ENCODE results near the gene FAM13B. TPM values are rescaled to one million over a fixed set of nuclear protein-coding genes. Genes with fewer than 3 reads are reported as not detected.
A peak's percentile ranks its signal among the peaks of the same experiment; 100 is the strongest.

The FAM13B gene
- total and polyA plus RNA-seq, 7 donors: 9.0 to 81.7 (median 47.2) TPM

DNA sequence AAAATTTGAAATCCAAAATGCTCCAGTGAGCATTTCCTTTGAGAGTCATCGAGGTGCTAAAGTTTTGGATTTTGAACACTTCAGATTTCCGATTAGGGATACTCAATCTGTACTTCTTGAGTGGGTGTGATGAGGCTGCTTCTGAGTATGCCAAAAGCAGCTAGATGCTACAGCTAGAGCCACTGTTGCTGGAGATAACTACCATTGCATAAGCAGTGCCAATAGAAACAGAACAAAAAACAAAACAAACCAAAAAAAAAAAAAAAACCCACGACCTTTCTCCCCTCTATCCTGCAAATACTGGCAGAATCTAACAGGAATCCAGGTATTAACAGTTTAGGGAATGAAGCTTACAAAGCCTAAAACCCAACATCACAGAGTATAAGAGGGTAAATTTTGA lies 100.1 kb downstream of the FAM13B start:
- intact Hi-C loops (cut with DNase I): no loop called here
- no peak for DNase-seq
- WGBS, 2 donors: 57 to 72% methylated on average over 3 of the region's 3 CpGs
- peak overlapping the region in 1 of 4 donors; percentile 64 for H3K27ac ChIP-seq
- H3K9me3 ChIP-seq: no peaks in the 10 kb centered on the region
- H3K4me1 ChIP-seq: peaks cover 0 to 16% (median 8%) of the 10 kb centered on the region in 4 donors
- peaks cover 0 to 28% (median 0%) of the 10 kb centered on the region in 4 donors for H3K36me3 ChIP-seq
- no peaks in the 10 kb centered on the region for H3K27me3 ChIP-seq
- TF ChIP-seq POLR2A (IDR thresholded peaks at IDR 0.05): no peak
- TF ChIP-seq EP300 (IDR thresholded peaks at IDR 0.05): no peak
- no peak for TF ChIP-seq POLR2AphosphoS5 (IDR thresholded peaks at IDR 0.05)
- TF ChIP-seq, protein P1, sequence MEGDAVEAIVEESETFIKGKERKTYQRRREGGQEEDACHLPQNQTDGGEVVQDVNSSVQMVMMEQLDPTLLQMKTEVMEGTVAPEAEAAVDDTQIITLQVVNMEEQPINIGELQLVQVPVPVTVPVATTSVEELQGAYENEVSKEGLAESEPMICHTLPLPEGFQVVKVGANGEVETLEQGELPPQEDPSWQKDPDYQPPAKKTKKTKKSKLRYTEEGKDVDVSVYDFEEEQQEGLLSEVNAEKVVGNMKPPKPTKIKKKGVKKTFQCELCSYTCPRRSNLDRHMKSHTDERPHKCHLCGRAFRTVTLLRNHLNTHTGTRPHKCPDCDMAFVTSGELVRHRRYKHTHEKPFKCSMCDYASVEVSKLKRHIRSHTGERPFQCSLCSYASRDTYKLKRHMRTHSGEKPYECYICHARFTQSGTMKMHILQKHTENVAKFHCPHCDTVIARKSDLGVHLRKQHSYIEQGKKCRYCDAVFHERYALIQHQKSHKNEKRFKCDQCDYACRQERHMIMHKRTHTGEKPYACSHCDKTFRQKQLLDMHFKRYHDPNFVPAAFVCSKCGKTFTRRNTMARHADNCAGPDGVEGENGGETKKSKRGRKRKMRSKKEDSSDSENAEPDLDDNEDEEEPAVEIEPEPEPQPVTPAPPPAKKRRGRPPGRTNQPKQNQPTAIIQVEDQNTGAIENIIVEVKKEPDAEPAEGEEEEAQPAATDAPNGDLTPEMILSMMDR (IDR thresholded peaks at IDR 0.05): no peak
- no peak overlapping the region for H3K4me3 ChIP-seq

DNA sequence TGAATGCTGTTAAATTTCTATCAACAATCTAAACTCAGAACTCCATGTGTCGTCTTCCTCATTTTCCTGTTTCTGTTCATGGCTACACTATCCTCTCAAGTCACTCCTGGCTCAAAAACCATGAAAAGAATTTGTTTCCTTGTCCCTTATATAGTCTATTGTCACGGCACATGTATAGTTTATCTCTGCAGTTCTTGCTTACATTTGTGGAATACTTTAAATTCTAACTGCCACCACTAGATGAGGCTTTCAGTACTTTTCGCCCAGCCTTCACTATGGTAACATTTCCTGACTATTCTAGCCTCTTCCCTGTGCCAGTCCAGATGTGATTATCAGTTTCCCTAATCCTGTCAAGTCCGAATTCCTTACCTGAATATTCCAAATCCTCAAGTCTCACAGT lies 109.0 kb downstream of the FAM13B start:
- peaks cover 0 to 12% (median 5%) of the 10 kb centered on the region in 4 donors for H3K4me1 ChIP-seq
- H3K4me3 ChIP-seq: no peak overlapping the region
- no peaks in the 10 kb centered on the region for H3K9me3 ChIP-seq
- WGBS, 2 donors: 51 to 57% methylated on average over 4 of the region's 4 CpGs
- TF ChIP-seq POLR2AphosphoS5 (IDR thresholded peaks at IDR 0.05): no peak
- TF ChIP-seq EP300 (IDR thresholded peaks at IDR 0.05): no peak
- TF ChIP-seq POLR2A (IDR thresholded peaks at IDR 0.05): no peak
- TF ChIP-seq, protein P1 (IDR thresholded peaks at IDR 0.05): no peak
- intact Hi-C loops (cut with DNase I): no loop called here
- H3K27ac ChIP-seq: peak overlapping the region in 1 of 4 donors; percentile 44
- no peak for DNase-seq
- H3K27me3 ChIP-seq: no peaks in the 10 kb centered on the region
- peaks cover 0 to 20% (median 0%) of the 10 kb centered on the region in 4 donors for H3K36me3 ChIP-seq

DNA sequence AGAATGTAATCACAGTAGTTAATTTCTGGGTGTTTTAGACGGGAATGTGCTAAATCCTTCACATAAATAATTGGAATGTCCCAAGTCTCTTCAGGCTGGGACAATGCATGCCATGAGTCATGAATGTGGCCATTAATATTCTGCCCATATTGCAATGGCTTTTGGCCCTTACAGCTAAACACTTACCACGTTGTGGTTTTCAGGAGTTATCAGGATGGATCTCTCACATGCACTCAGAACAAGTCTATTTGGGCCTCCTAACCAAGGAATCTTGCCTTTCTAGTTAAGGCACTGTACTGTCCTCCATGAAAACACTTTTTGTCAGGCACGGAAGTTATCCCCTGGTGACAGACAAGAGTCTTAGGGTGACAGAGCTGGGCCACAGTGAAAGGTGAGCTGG lies 110.9 kb downstream of the FAM13B start:
- H3K27ac ChIP-seq: no peak overlapping the region
- no peaks in the 10 kb centered on the region for H3K27me3 ChIP-seq
- H3K4me3 ChIP-seq: no peak overlapping the region
- 66 to 71% methylated on average over 3 of the region's 3 CpGs for WGBS, 2 donors
- intact Hi-C loops (cut with DNase I): no loop called here
- peaks cover 0 to 1% (median 0%) of the 10 kb centered on the region in 4 donors for H3K36me3 ChIP-seq
- H3K4me1 ChIP-seq: peaks cover 0 to 12% (median 5%) of the 10 kb centered on the region in 4 donors
- DNase-seq: no peak
- TF ChIP-seq, protein P1 (IDR thresholded peaks at IDR 0.05): no peak
- TF ChIP-seq EP300 (IDR thresholded peaks at IDR 0.05) (no peak), POLR2A (IDR thresholded peaks at IDR 0.05) (no peak), POLR2AphosphoS5 (IDR thresholded peaks at IDR 0.05) (no peak)
- H3K9me3 ChIP-seq: no peaks in the 10 kb centered on the region

DNA sequence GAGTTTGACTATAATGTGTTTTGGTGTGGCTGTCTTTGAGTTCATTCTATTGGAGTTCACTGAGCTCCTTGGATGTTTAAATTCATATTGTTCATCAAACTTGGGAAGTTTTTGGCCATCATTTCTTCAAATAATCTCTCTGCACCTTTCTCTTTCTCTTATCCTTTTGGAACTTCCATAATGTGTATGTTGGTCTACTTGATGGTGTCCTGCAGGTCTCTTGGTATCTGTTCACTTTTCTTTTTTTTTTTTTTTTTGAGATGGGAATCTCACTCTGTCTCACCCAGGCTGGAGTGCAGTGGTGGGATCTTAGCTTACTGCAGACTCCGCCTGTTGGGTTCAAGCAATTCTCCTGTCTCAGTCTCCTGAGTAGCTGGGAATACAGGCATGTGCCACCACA lies 116.0 kb downstream of the FAM13B start:
- intact Hi-C loops (cut with DNase I): no loop called here
- H3K4me3 ChIP-seq: no peak overlapping the region
- no peak for TF ChIP-seq POLR2AphosphoS5 (IDR thresholded peaks at IDR 0.05)
- TF ChIP-seq EP300 (IDR thresholded peaks at IDR 0.05): no peak
- TF ChIP-seq, protein P1 (IDR thresholded peaks at IDR 0.05): no peak
- TF ChIP-seq POLR2A (IDR thresholded peaks at IDR 0.05): no peak
- no peaks in the 10 kb centered on the region for H3K27me3 ChIP-seq
- 56 to 97% methylated on average over 1 of the region's 1 CpG for whole genome bisulfite sequencing, 2 donors
- H3K27ac ChIP-seq: no peak overlapping the region
- H3K4me1 ChIP-seq: no peaks in the 10 kb centered on the region
- no peak for DNase-seq
- no peaks in the 10 kb centered on the region for H3K36me3 ChIP-seq
- H3K9me3 ChIP-seq: no peaks in the 10 kb centered on the region

DNA sequence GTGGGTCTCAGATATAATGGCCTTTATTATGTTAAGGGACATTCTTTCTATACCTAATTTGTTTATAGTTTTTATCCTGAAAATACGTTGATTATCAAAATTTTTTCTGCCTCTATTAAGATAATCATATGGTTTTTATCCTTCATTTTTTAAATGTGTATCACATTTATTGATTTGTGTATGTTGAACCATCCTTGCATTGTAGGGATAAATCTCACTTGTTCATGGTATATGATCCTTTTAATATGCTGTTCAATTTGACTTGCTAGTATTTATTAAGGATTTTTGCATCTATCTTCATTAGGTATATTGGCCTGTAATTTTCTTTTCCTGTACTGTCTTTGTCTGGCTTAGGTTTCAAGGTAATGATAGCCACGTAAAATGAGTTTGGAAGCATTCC lies 118.1 kb downstream of the FAM13B start:
- Histone ChIP-seq H3K4me3 (no peak overlapping the region), H3K27ac (no peak overlapping the region), H3K27me3 (no peaks in the 10 kb centered on the region), H3K9me3 (no peaks in the 10 kb centered on the region), H3K36me3 (no peaks in the 10 kb centered on the region), H3K4me1 (no peaks in the 10 kb centered on the region)
- intact Hi-C loops (cut with DNase I): no loop called here
- no peak for TF ChIP-seq POLR2AphosphoS5 (IDR thresholded peaks at IDR 0.05)
- TF ChIP-seq EP300 (IDR thresholded peaks at IDR 0.05): no peak
- TF ChIP-seq, protein P1 (IDR thresholded peaks at IDR 0.05): no peak
- TF ChIP-seq POLR2A (IDR thresholded peaks at IDR 0.05): no peak
- DNase-seq: no peak
- WGBS, 2 donors: 90 to 92% methylated on average over 2 of the region's 2 CpGs

Measured in sigmoid colon (tissue), 7 donors.